Measurements from ENCODE around the gene EMD. TPM values are rescaled to one million over a fixed set of nuclear protein-coding genes. Genes with fewer than 3 reads are reported as not detected.

Gene EMD
- total RNA-seq, 1 donor from 2014 or later = 76.3 TPM

DNA sequence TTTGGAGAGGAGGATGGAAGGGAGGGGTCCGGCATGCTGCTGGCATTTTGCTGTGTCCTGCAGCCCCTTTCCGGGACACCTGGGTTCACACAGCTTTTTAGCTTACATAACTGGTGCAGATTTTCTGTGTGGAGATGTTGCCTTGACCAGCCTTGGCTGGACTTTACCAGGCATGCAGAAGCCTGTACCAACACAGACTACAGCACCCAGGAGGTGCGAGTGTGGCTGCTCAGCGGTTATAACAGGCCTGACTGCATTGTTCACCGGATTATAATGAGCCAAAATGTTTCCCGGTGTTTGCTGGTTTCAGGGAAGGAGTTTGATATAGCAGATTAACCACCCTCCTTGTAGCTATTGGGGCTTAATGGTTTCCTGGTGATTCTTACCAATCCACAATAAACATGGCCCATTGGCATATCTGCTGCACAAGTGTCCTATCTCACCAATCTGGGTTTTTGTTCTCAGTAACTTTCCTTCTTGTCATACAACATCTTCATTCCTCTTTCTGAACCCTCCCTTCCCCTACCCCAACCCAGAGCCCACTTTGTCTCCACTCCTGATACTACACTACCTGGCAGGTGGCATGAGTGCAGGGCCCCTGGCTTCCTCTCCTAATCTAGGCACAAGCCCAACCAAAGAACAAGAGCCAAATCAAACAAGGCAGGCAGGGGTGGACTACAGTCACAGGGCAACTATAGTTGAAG, 23.0 kb downstream of the EMD start:
- Mint-ChIP-seq H3K27ac (no peak overlapping the region), H3K4me1 (peaks cover 11% of the 10 kb centered on the region), H3K27me3 (ENCODE audit: low read depth) (no peaks in the 10 kb centered on the region), H3K4me3 (no peak overlapping the region), H3K9me3 (no peaks in the 10 kb centered on the region), H3K36me3 (peaks cover 20% of the 10 kb centered on the region)
- DNase-seq (ENCODE audit: low spot score in 2 of 2, unreplicated experiment in 2 of 2) = no peak
- TF ChIP-seq, protein P1, sequence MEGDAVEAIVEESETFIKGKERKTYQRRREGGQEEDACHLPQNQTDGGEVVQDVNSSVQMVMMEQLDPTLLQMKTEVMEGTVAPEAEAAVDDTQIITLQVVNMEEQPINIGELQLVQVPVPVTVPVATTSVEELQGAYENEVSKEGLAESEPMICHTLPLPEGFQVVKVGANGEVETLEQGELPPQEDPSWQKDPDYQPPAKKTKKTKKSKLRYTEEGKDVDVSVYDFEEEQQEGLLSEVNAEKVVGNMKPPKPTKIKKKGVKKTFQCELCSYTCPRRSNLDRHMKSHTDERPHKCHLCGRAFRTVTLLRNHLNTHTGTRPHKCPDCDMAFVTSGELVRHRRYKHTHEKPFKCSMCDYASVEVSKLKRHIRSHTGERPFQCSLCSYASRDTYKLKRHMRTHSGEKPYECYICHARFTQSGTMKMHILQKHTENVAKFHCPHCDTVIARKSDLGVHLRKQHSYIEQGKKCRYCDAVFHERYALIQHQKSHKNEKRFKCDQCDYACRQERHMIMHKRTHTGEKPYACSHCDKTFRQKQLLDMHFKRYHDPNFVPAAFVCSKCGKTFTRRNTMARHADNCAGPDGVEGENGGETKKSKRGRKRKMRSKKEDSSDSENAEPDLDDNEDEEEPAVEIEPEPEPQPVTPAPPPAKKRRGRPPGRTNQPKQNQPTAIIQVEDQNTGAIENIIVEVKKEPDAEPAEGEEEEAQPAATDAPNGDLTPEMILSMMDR (IDR thresholded peaks at IDR 0.05; ENCODE audit: unreplicated experiment) = no peak

DNA sequence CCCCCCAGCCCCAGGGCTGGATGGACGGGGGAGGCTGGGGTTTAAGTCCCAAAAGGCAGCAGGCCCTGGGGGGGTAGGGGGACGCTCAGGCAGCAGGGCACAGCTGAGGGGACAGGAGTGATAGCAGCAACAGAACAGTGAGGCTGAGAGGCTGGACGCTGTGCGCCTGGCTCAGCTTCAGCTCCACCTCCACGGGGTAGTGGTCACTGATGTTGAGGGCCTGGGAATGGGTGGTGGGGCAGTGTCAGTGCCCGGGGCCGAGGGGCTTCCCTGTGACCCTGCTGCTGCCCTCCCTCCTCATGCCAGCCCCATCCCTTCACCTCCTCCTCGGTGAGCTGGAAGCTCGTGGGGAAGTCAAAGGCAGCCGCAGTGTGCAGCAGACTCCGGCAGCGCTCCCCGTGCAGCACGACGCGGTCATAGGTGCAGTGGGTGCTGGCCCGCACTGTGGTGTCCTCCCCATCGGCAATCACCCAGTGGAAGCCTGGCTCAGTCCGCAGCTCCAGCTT, 23.6 kb downstream of the EMD start:
- Mint-ChIP-seq H3K4me3 (no peak overlapping the region), H3K36me3 (peaks cover 20% of the 10 kb centered on the region), H3K27ac (no peak overlapping the region), H3K27me3 (ENCODE audit: low read depth) (no peaks in the 10 kb centered on the region), H3K4me1 (peaks cover 11% of the 10 kb centered on the region), H3K9me3 (no peaks in the 10 kb centered on the region)
- DNase-seq (ENCODE audit: low spot score in 2 of 2, unreplicated experiment in 2 of 2) = no peak
- TF ChIP-seq, protein P1 (IDR thresholded peaks at IDR 0.05; ENCODE audit: unreplicated experiment) = no peak

GRCh38 chrX:154403192-154403591, 24.1 kb downstream of the EMD start:
- Mint-ChIP-seq H3K4me3 (no peak overlapping the region), H3K27ac (no peak overlapping the region), H3K36me3 (peaks cover 20% of the 10 kb centered on the region), H3K9me3 (no peaks in the 10 kb centered on the region), H3K4me1 (peaks cover 10% of the 10 kb centered on the region), H3K27me3 (ENCODE audit: low read depth) (no peaks in the 10 kb centered on the region)
- DNase-seq (ENCODE audit: low spot score in 2 of 2, unreplicated experiment in 2 of 2) = no peak
- TF ChIP-seq, protein P1 (IDR thresholded peaks at IDR 0.05; ENCODE audit: unreplicated experiment) = no peak

- H3K27ac Mint-ChIP-seq = no peak overlapping the region
These were observed 24.8 kb downstream of the EMD start for GRCh38 chrX:154403858-154404257.

DNA sequence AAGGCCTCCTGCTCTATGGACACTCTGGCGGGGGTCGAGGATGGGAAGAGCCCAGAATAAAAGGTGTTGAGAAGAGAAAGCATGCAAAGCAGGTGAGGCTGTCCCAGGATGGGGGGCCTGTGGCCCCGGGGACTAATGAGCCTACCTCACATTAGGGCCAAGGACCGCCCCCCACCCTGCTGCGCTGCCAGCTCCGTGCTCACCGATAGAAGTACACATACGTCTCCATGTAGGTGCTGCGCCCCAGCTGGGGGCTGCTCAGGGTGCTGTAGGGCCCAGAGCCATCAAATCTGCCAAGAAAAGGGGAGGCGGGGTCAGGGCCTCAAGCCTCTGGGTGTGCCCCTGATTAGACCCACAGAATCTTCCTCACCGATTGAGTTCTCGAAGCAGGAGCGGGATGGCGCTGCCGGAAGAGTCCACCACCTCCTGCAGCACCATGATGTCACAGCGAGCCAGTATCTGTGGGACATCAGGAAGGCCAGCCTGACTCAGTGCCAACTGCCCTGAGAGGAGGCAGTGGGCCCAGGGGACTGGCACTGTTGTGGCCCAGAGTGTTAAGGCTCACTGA, 25.6 kb downstream of the EMD start:
- peaks cover 13% of the 10 kb centered on the region for H3K4me1 Mint-ChIP-seq
- no peaks in the 10 kb centered on the region for H3K9me3 Mint-ChIP-seq
- H3K36me3 Mint-ChIP-seq = peaks cover 9% of the 10 kb centered on the region
- H3K27me3 Mint-ChIP-seq (ENCODE audit: low read depth) = no peaks in the 10 kb centered on the region
- H3K4me3 Mint-ChIP-seq = no peak overlapping the region
- TF ChIP-seq, protein P1 (IDR thresholded peaks at IDR 0.05; ENCODE audit: unreplicated experiment) = no peak
- no peak for DNase-seq (ENCODE audit: low spot score in 2 of 2, unreplicated experiment in 2 of 2)
- no peak overlapping the region for H3K27ac Mint-ChIP-seq

More at GRCh38 chrX:154403858-154404257, 24.8 kb downstream of the EMD start:
- H3K4me3 Mint-ChIP-seq = no peak overlapping the region
- H3K9me3 Mint-ChIP-seq = no peaks in the 10 kb centered on the region
- DNase-seq (ENCODE audit: low spot score in 2 of 2, unreplicated experiment in 2 of 2) = no peak
- peaks cover 14% of the 10 kb centered on the region for H3K4me1 Mint-ChIP-seq
- TF ChIP-seq, protein P1 (IDR thresholded peaks at IDR 0.05; ENCODE audit: unreplicated experiment) = no peak
- H3K36me3 Mint-ChIP-seq = peaks cover 17% of the 10 kb centered on the region
- H3K27me3 Mint-ChIP-seq (ENCODE audit: low read depth) = no peaks in the 10 kb centered on the region
